Keratinocyte (primary cell): ENCODE measurements around the gene GLS. TPM values are rescaled to one million over a fixed set of nuclear protein-coding genes. Genes with fewer than 3 reads are reported as not detected.
A peak's percentile ranks its signal among the peaks of the same experiment; 100 is the strongest.

Experiments
- DNase-seq: peaks from one replicate; pipeline ENCODE4 v3.0.0-alpha.2; 2011; ENCODE audit warnings: low read depth, missing footprints, low spot score
- FAIRE-seq: peaks from 2 replicates; lab custom pipeline; 2011; peaks lifted over from hg19 to GRCh38; lab: Jason Lieb, UNC
- H2AFZ ChIP-seq: 2 replicates; pipeline ENCODE4 v1.6.0; 2012; ENCODE audit warnings: low read length, control low read depth, inconsistent platforms; ENCODE audit not compliant: control insufficient read depth
- H3K27ac ChIP-seq: 2 replicates; pipeline ENCODE4 v1.5.1; 2011; ENCODE audit warnings: low read length; ENCODE audit not compliant: control insufficient read depth, insufficient read depth
- H3K27me3 ChIP-seq: 3 replicates; pipeline ENCODE4 v1.6.0; 2011; ENCODE audit warnings: low read length; ENCODE audit not compliant: control insufficient read depth, insufficient read depth; ENCODE audit errors: extremely low read depth
- H3K36me3 ChIP-seq, 2 experiments: 2 replicates in 1 of 2; 3 replicates in 1 of 2; pipeline ENCODE4 v1.5.1; 2011; ENCODE audit warnings: low read length in 2 of 2, mild to moderate bottlenecking in 1 of 2; ENCODE audit not compliant: control insufficient read depth in 2 of 2, insufficient read depth in 2 of 2; ENCODE audit errors: extremely low read depth in 1 of 2
- H3K4me1 ChIP-seq: 3 replicates; pipeline ENCODE4 v1.5.1; 2011; ENCODE audit warnings: low read length; ENCODE audit not compliant: control insufficient read depth, insufficient read depth; ENCODE audit errors: extremely low read depth
- H3K4me2 ChIP-seq: 3 replicates; pipeline ENCODE4 v1.6.0; 2011; ENCODE audit warnings: low read depth, low read length; ENCODE audit not compliant: control insufficient read depth, insufficient read depth; ENCODE audit errors: extremely low read depth
- H3K4me3 ChIP-seq, 3 experiments: fragments of 200-600 bp in 1 of 3; sonication (generic) in 1 of 3; 2 replicates in 2 of 3; 3 replicates in 1 of 3; pipeline ENCODE4 v1.5.1; 2011 to 2016; ENCODE audit warnings: low read length in 3 of 3, mild to moderate bottlenecking in 3 of 3, control low read depth in 2 of 3, inconsistent platforms in 1 of 3, low read depth in 1 of 3, mixed read lengths in 1 of 3, mixed run types in 1 of 3, moderate library complexity in 1 of 3; ENCODE audit not compliant: control insufficient read depth in 2 of 3, insufficient read depth in 2 of 3; ENCODE audit errors: extremely low read depth in 1 of 3
- H3K79me2 ChIP-seq: 2 replicates; pipeline ENCODE4 v1.6.0; 2012; ENCODE audit warnings: low read length; ENCODE audit not compliant: control insufficient read depth, insufficient read depth
- H3K9ac ChIP-seq: 3 replicates; pipeline ENCODE4 v1.6.0; 2011; ENCODE audit warnings: low read length; ENCODE audit not compliant: control insufficient read depth, insufficient read depth; ENCODE audit errors: extremely low read depth
- H3K9me1 ChIP-seq: 3 replicates; pipeline ENCODE4 v1.6.0; 2011; ENCODE audit warnings: low read length; ENCODE audit not compliant: control insufficient read depth, insufficient read depth; ENCODE audit errors: extremely low read depth
- H3K9me3 ChIP-seq: 2 replicates; pipeline ENCODE4 v1.5.1; 2012; ENCODE audit warnings: low read depth, low read length; ENCODE audit not compliant: control insufficient read depth
- H4K20me1 ChIP-seq: 3 replicates; pipeline ENCODE4 v1.6.0; 2011; ENCODE audit warnings: low read length; ENCODE audit not compliant: control insufficient read depth, insufficient read depth; ENCODE audit errors: extremely low read depth
- CTCF ChIP-seq, 3 experiments: IDR thresholded peaks in 1 of 3; conservative IDR thresholded peaks in 1 of 3; optimal IDR thresholded peaks in 1 of 3; 2 replicates in 2 of 3; 3 replicates in 1 of 3; pipeline versions ENCODE3 to v1.5.1; 2011; ENCODE audit warnings: low read length in 3 of 3, mild to moderate bottlenecking in 3 of 3, moderate library complexity in 2 of 3, control low read depth in 1 of 3, inconsistent platforms in 1 of 3; ENCODE audit not compliant: insufficient read depth in 2 of 3; ENCODE audit errors: extremely low read depth in 1 of 3
- EZH2 ChIP-seq: IDR thresholded peaks from one replicate; pipeline ENCODE4 v1.6.1; 2012; ENCODE audit warnings: inconsistent platforms, mild to moderate bottlenecking, low read length, moderate library complexity
- dilution Hi-C: fragments of 300-500 bp; cut with MboI; formaldehyde crosslinking; loops from one replicate; pipeline ENCODE4 v1.7.0; 2020; ENCODE audit warnings: low sequenced_read_pairs; ENCODE audit not compliant: extremely low pct_ligation_motif_present
- polyA plus RNA-seq, 5 experiments: library from polyadenylated mRNA; depleted of rRNA in 3 of 5; stranded (reverse) in 3 of 5; stranded (forward) in 1 of 5; unstranded in 1 of 5; fragments of >200 nt; gene quantifications; 1 replicate in 1 of 5; 2 replicates in 3 of 5; 3 replicates in 1 of 5; pipeline versions ENCODE4 v1.2.1 to v1.2.3, GENCODE V29; 2011 to 2012; ENCODE audit warnings: missing spikeins in 2 of 5, low read depth in 1 of 5, low replicate concordance in 1 of 5

GLS gene
- polyA plus RNA-seq, 1 donor (not counting 4 experiments of a cell fraction or from before 2014, with no cell fraction given) = 130 TPM

GRCh38 chr2:190887089-190887488, 6.5 kb downstream of the GLS start:
- Histone ChIP-seq H3K27me3 (no peaks in the 10 kb centered on the region), H3K4me1 (peaks cover 45% of the 10 kb centered on the region), H3K9me3 (no peaks in the 10 kb centered on the region), H3K4me2 (peak overlapping the region; percentile 25), H2AFZ (no peak overlapping the region), H3K4me3 (no peak overlapping the region), H3K79me2 (peaks cover 99% of the 10 kb centered on the region), H3K9ac (no peak overlapping the region), H3K27ac (no peak overlapping the region), H3K36me3 (peaks cover 2 to 9% of the 10 kb centered on the region in 2 experiments), H3K9me1 (no peaks in the 10 kb centered on the region), H4K20me1 (peaks cover 21% of the 10 kb centered on the region)
- no peak for FAIRE-seq
- dilution Hi-C loops = no loop called here
- DNase-seq = no peak
- TF ChIP-seq CTCF (optimal IDR thresholded peaks at IDR 0.05 in 1 of 3, IDR thresholded peaks at IDR 0.05 in 1 of 3, conservative IDR thresholded peaks at IDR 0.05 in 1 of 3; ENCODE audit: extremely low read depth in 1 of 3, insufficient read depth in 2 of 3, low read length in 3 of 3) (no peak), EZH2 (no peak)

GRCh38 chr2:190888449-190888848, 7.8 kb downstream of the GLS start:
- dilution Hi-C loops = no loop called here
- H3K27me3 ChIP-seq = no peaks in the 10 kb centered on the region
- peak overlapping the region; percentile 8 for H3K27ac ChIP-seq
- H3K4me1 ChIP-seq = peaks cover 37% of the 10 kb centered on the region
- H4K20me1 ChIP-seq = peaks cover 16% of the 10 kb centered on the region
- no peak overlapping the region for H3K4me3 ChIP-seq
- H3K79me2 ChIP-seq = peaks cover 99% of the 10 kb centered on the region
- H3K9me1 ChIP-seq = no peaks in the 10 kb centered on the region
- no peak overlapping the region for H2AFZ ChIP-seq
- H3K9me3 ChIP-seq = no peaks in the 10 kb centered on the region
- H3K36me3 ChIP-seq = peaks cover 2% of the 10 kb centered on the region in 2 experiments
- no peak overlapping the region for H3K4me2 ChIP-seq
- FAIRE-seq = no peak
- TF ChIP-seq CTCF (optimal IDR thresholded peaks at IDR 0.05 in 1 of 3, IDR thresholded peaks at IDR 0.05 in 1 of 3, conservative IDR thresholded peaks at IDR 0.05 in 1 of 3; ENCODE audit: extremely low read depth in 1 of 3, insufficient read depth in 2 of 3, low read length in 3 of 3) (no peak), EZH2 (no peak)
- H3K9ac ChIP-seq = no peak overlapping the region
- no peak for DNase-seq
